ENCODE results near the gene FBXL4. TPM values are rescaled to one million over a fixed set of nuclear protein-coding genes. Genes with fewer than 3 reads are reported as not detected.

Gene FBXL4
- 11.7 TPM for polyA plus RNA-seq (2013, experiment 1 of 4)
- polyA plus RNA-seq (2013, experiment 2 of 4) = 9.2 TPM
- polyA plus RNA-seq (2013, experiment 3 of 4) = 10.3 TPM
- polyA plus RNA-seq (2013, experiment 4 of 4) = 10.0 TPM

GRCh38 chr6:98947411-98948292 lies at the start of gene FBXL4:
FBXL4 (minus strand) TSS chr6:98947946; CDS start chr6:98926988, 20,958 bp downstream.
- 1% methylated on average over 93 of the region's 93 CpGs for WGBS, 2 experiments
- H3K9me3 ChIP-seq (ENCODE audit: control insufficient read depth, low read length) = no peaks in the 10 kb centered on the region
- H3K4me3 ChIP-seq (ENCODE audit: insufficient read depth, low read depth, low read length) = peak within 1 kb of the TSS; percentile 70
- no peaks in the 10 kb centered on the region for H3K27me3 ChIP-seq (ENCODE audit: control insufficient read depth, insufficient read depth, low read length, poor library complexity, severe bottlenecking)
- H3K36me3 ChIP-seq (ENCODE audit: control insufficient read depth, insufficient read depth, low read length) = no peaks in the 10 kb centered on the region
- H3K4me1 ChIP-seq (ENCODE audit: control insufficient read depth, insufficient read depth, low read length) = peaks cover 5% of the 10 kb centered on the region
- peak within 1 kb of the TSS; percentile 76 for H3K27ac ChIP-seq (ENCODE audit: insufficient read depth, low read depth, low read length, poor library complexity, severe bottlenecking)

GRCh38 chr6:98995116-98995515 lies 47.4 kb upstream of the FBXL4 start:
- H3K9me3 ChIP-seq (ENCODE audit: control insufficient read depth, low read length) = no peaks in the 10 kb centered on the region
- no peak overlapping the region for H3K4me3 ChIP-seq (ENCODE audit: insufficient read depth, low read depth, low read length)
- no peaks in the 10 kb centered on the region for H3K27me3 ChIP-seq (ENCODE audit: control insufficient read depth, insufficient read depth, low read length, poor library complexity, severe bottlenecking)
- no peaks in the 10 kb centered on the region for H3K36me3 ChIP-seq (ENCODE audit: control insufficient read depth, insufficient read depth, low read length)
- 92 to 96% methylated on average over 1 of the region's 1 CpG for WGBS, 2 experiments
- no peak overlapping the region for H3K27ac ChIP-seq (ENCODE audit: insufficient read depth, low read depth, low read length, poor library complexity, severe bottlenecking)
- no peaks in the 10 kb centered on the region for H3K4me1 ChIP-seq (ENCODE audit: control insufficient read depth, insufficient read depth, low read length)

- Histone ChIP-seq H3K27ac (ENCODE audit: insufficient read depth, low read depth, low read length, poor library complexity, severe bottlenecking) (no peak overlapping the region), H3K27me3 (ENCODE audit: control insufficient read depth, insufficient read depth, low read length, poor library complexity, severe bottlenecking) (no peaks in the 10 kb centered on the region), H3K36me3 (ENCODE audit: control insufficient read depth, insufficient read depth, low read length) (no peaks in the 10 kb centered on the region), H3K9me3 (ENCODE audit: control insufficient read depth, low read length) (no peaks in the 10 kb centered on the region), H3K4me1 (ENCODE audit: control insufficient read depth, insufficient read depth, low read length) (no peaks in the 10 kb centered on the region), H3K4me3 (ENCODE audit: insufficient read depth, low read depth, low read length) (no peak overlapping the region)
- 83 to 85% methylated on average over 1 of the region's 1 CpG for WGBS, 2 experiments
Observed at GRCh38 chr6:98992535-98992934, 44.8 kb upstream of the FBXL4 start.

GRCh38 chr6:98986071-98986615 lies 38.4 kb upstream of the FBXL4 start:
- WGBS, 2 experiments = 90 to 100% methylated on average over 1 of the region's 1 CpG
- H3K9me3 ChIP-seq (ENCODE audit: control insufficient read depth, low read length) = no peaks in the 10 kb centered on the region
- no peaks in the 10 kb centered on the region for H3K27me3 ChIP-seq (ENCODE audit: control insufficient read depth, insufficient read depth, low read length, poor library complexity, severe bottlenecking)
- H3K27ac ChIP-seq (ENCODE audit: insufficient read depth, low read depth, low read length, poor library complexity, severe bottlenecking) = no peak overlapping the region
- no peaks in the 10 kb centered on the region for H3K4me1 ChIP-seq (ENCODE audit: control insufficient read depth, insufficient read depth, low read length)
- H3K4me3 ChIP-seq (ENCODE audit: insufficient read depth, low read depth, low read length) = no peak overlapping the region
- H3K36me3 ChIP-seq (ENCODE audit: control insufficient read depth, insufficient read depth, low read length) = no peaks in the 10 kb centered on the region

GRCh38 chr6:98985391-98985790 lies 37.6 kb upstream of the FBXL4 start:
- H3K27me3 ChIP-seq (ENCODE audit: control insufficient read depth, insufficient read depth, low read length, poor library complexity, severe bottlenecking) = no peaks in the 10 kb centered on the region
- 88 to 100% methylated on average over 1 of the region's 1 CpG for WGBS, 2 experiments
- no peaks in the 10 kb centered on the region for H3K9me3 ChIP-seq (ENCODE audit: control insufficient read depth, low read length)
- H3K27ac ChIP-seq (ENCODE audit: insufficient read depth, low read depth, low read length, poor library complexity, severe bottlenecking) = no peak overlapping the region
- no peak overlapping the region for H3K4me3 ChIP-seq (ENCODE audit: insufficient read depth, low read depth, low read length)
- no peaks in the 10 kb centered on the region for H3K4me1 ChIP-seq (ENCODE audit: control insufficient read depth, insufficient read depth, low read length)
- no peaks in the 10 kb centered on the region for H3K36me3 ChIP-seq (ENCODE audit: control insufficient read depth, insufficient read depth, low read length)

GRCh38 chr6:98984121-98984520 lies 36.4 kb upstream of the FBXL4 start:
- Histone ChIP-seq H3K27ac (ENCODE audit: insufficient read depth, low read depth, low read length, poor library complexity, severe bottlenecking) (no peak overlapping the region), H3K36me3 (ENCODE audit: control insufficient read depth, insufficient read depth, low read length) (no peaks in the 10 kb centered on the region), H3K27me3 (ENCODE audit: control insufficient read depth, insufficient read depth, low read length, poor library complexity, severe bottlenecking) (no peaks in the 10 kb centered on the region), H3K9me3 (ENCODE audit: control insufficient read depth, low read length) (no peaks in the 10 kb centered on the region), H3K4me3 (ENCODE audit: insufficient read depth, low read depth, low read length) (no peak overlapping the region), H3K4me1 (ENCODE audit: control insufficient read depth, insufficient read depth, low read length) (no peaks in the 10 kb centered on the region)
- WGBS, 2 experiments = 95 to 100% methylated on average over 1 of the region's 1 CpG

- Histone ChIP-seq H3K27ac (ENCODE audit: insufficient read depth, low read depth, low read length, poor library complexity, severe bottlenecking) (no peak overlapping the region), H3K9me3 (ENCODE audit: control insufficient read depth, low read length) (no peaks in the 10 kb centered on the region), H3K4me1 (ENCODE audit: control insufficient read depth, insufficient read depth, low read length) (peaks cover 3% of the 10 kb centered on the region), H3K27me3 (ENCODE audit: control insufficient read depth, insufficient read depth, low read length, poor library complexity, severe bottlenecking) (no peaks in the 10 kb centered on the region), H3K36me3 (ENCODE audit: control insufficient read depth, insufficient read depth, low read length) (no peaks in the 10 kb centered on the region), H3K4me3 (ENCODE audit: insufficient read depth, low read depth, low read length) (no peak overlapping the region)
- WGBS, 2 experiments = 90 to 100% methylated on average over 1 of the region's 1 CpG
Observed at GRCh38 chr6:98981473-98981872, 33.7 kb upstream of the FBXL4 start.

- Histone ChIP-seq H3K36me3 (ENCODE audit: control insufficient read depth, insufficient read depth, low read length) (no peaks in the 10 kb centered on the region), H3K27me3 (ENCODE audit: control insufficient read depth, insufficient read depth, low read length, poor library complexity, severe bottlenecking) (no peaks in the 10 kb centered on the region), H3K27ac (ENCODE audit: insufficient read depth, low read depth, low read length, poor library complexity, severe bottlenecking) (no peak overlapping the region), H3K9me3 (ENCODE audit: control insufficient read depth, low read length) (no peaks in the 10 kb centered on the region), H3K4me3 (ENCODE audit: insufficient read depth, low read depth, low read length) (no peak overlapping the region), H3K4me1 (ENCODE audit: control insufficient read depth, insufficient read depth, low read length) (peaks cover 3% of the 10 kb centered on the region)
- 63% methylated on average over 2 of the region's 2 CpGs for WGBS, 2 experiments
Observed at GRCh38 chr6:98980819-98981218, 33.1 kb upstream of the FBXL4 start.

GRCh38 chr6:98977671-98978292 lies 30.0 kb upstream of the FBXL4 start:
- no peaks in the 10 kb centered on the region for H3K9me3 ChIP-seq (ENCODE audit: control insufficient read depth, low read length)
- WGBS, 2 experiments = 53 to 81% methylated on average over 2 of the region's 2 CpGs
- no peaks in the 10 kb centered on the region for H3K27me3 ChIP-seq (ENCODE audit: control insufficient read depth, insufficient read depth, low read length, poor library complexity, severe bottlenecking)
- H3K4me1 ChIP-seq (ENCODE audit: control insufficient read depth, insufficient read depth, low read length) = peaks cover 3% of the 10 kb centered on the region
- H3K27ac ChIP-seq (ENCODE audit: insufficient read depth, low read depth, low read length, poor library complexity, severe bottlenecking) = no peak overlapping the region
- H3K4me3 ChIP-seq (ENCODE audit: insufficient read depth, low read depth, low read length) = no peak overlapping the region
- no peaks in the 10 kb centered on the region for H3K36me3 ChIP-seq (ENCODE audit: control insufficient read depth, insufficient read depth, low read length)
